Trophoblast cell (in vitro differentiated cells and primary cell): Measurements from ENCODE around the gene MLF2. TPM values are rescaled to one million over a fixed set of nuclear protein-coding genes. Genes with fewer than 3 reads are reported as not detected.

Source experiments
- DNase-seq, 2 donors: peaks; one replicate each; pipeline ENCODE4 v3.0.0-alpha.2; 2016
- H2AFZ ChIP-seq: 2 replicates; pipeline ENCODE4 v1.6.1; 2013; ENCODE audit warnings: low read length, moderate library complexity, mild to moderate bottlenecking; ENCODE audit not compliant: insufficient read depth, poor library complexity
- H2AK5ac ChIP-seq: 2 replicates; pipeline ENCODE4 v1.6.1; 2013; ENCODE audit warnings: mild to moderate bottlenecking, low read length
- H2BK120ac ChIP-seq: 2 replicates; pipeline ENCODE4 v1.6.1; 2013; ENCODE audit warnings: low read length, mild to moderate bottlenecking, moderate library complexity; ENCODE audit not compliant: insufficient read depth, poor library complexity
- H2BK12ac ChIP-seq: 2 replicates; pipeline ENCODE4 v1.6.1; 2013; ENCODE audit warnings: mild to moderate bottlenecking, low read length, moderate library complexity
- H2BK5ac ChIP-seq: 2 replicates; pipeline ENCODE4 v1.6.1; 2013; ENCODE audit warnings: low read length, low read depth, moderate library complexity, mild to moderate bottlenecking; ENCODE audit not compliant: poor library complexity
- H3K14ac ChIP-seq: 2 replicates; pipeline ENCODE4 v1.6.1; 2013; ENCODE audit warnings: mild to moderate bottlenecking, low read length
- H3K18ac ChIP-seq: 2 replicates; pipeline ENCODE4 v1.6.1; 2013; ENCODE audit warnings: mild to moderate bottlenecking, low read length
- H3K23ac ChIP-seq: 2 replicates; pipeline ENCODE4 v1.6.1; 2013; ENCODE audit warnings: low read length
- H3K27ac ChIP-seq: 2 replicates; pipeline ENCODE4 v1.5.1; 2013; ENCODE audit warnings: low read depth, mild to moderate bottlenecking, inconsistent platforms, low read length, moderate library complexity
- H3K27me3 ChIP-seq: 2 replicates; pipeline ENCODE4 v1.6.1; 2013; ENCODE audit warnings: inconsistent platforms, mild to moderate bottlenecking, low read length, moderate library complexity; ENCODE audit not compliant: insufficient read depth
- H3K36me3 ChIP-seq, 2 experiments: 1 replicate in 1 of 2; 2 replicates in 1 of 2; pipeline ENCODE4 v1.6.1; 2013; ENCODE audit warnings: low read length in 2 of 2, mild to moderate bottlenecking in 2 of 2, moderate library complexity in 1 of 2; ENCODE audit not compliant: insufficient read depth in 2 of 2, control insufficient read depth in 1 of 2
- H3K4ac ChIP-seq: 2 replicates; pipeline ENCODE4 v1.6.1; 2013; ENCODE audit warnings: low read depth, mild to moderate bottlenecking, low read length, moderate library complexity
- H3K4me1 ChIP-seq, 2 experiments: 1 replicate in 1 of 2; 2 replicates in 1 of 2; pipeline ENCODE4 v1.6.1; 2013; ENCODE audit warnings: low read length in 2 of 2, mild to moderate bottlenecking in 2 of 2, moderate library complexity in 1 of 2; ENCODE audit not compliant: insufficient read depth in 2 of 2, control insufficient read depth in 1 of 2
- H3K4me2 ChIP-seq: 2 replicates; pipeline ENCODE4 v1.6.1; 2013; ENCODE audit warnings: inconsistent platforms, mild to moderate bottlenecking, low read length, moderate library complexity
- H3K4me3 ChIP-seq: 2 replicates; pipeline ENCODE4 v1.5.1; 2013; ENCODE audit warnings: mild to moderate bottlenecking, low read depth, low read length, inconsistent platforms
- H3K79me1 ChIP-seq: one replicate; pipeline ENCODE4 v1.6.1; 2013; ENCODE audit warnings: low read length
- H3K79me2 ChIP-seq: 2 replicates; pipeline ENCODE4 v1.6.1; 2013; ENCODE audit warnings: low read length, mild to moderate bottlenecking; ENCODE audit not compliant: control insufficient read depth, insufficient read depth, poor library complexity
- H3K9ac ChIP-seq: 2 replicates; pipeline ENCODE4 v1.6.1; 2013; ENCODE audit warnings: mild to moderate bottlenecking, low read length
- H3K9me3 ChIP-seq: 2 replicates; pipeline ENCODE4 v1.6.1; 2013; ENCODE audit warnings: low read depth, mild to moderate bottlenecking, control low read depth, inconsistent platforms, low read length; ENCODE audit not compliant: insufficient read depth
- H4K12ac ChIP-seq: 2 replicates; pipeline ENCODE4 v1.6.1; 2013; ENCODE audit warnings: low read depth, mild to moderate bottlenecking, low read length, moderate library complexity
- H4K8ac ChIP-seq: 2 replicates; pipeline ENCODE4 v1.6.1; 2013; ENCODE audit warnings: low read depth, mild to moderate bottlenecking, low read length, moderate library complexity
- H4K91ac ChIP-seq: one replicate; pipeline ENCODE4 v1.6.1; 2013; ENCODE audit warnings: low read depth, mild to moderate bottlenecking, low read length, moderate library complexity
- WGBS: extraction: QIAGEN DNeasy Blood & Tissue Kit; methylation state at CpG from one replicate; pipeline ENCODE4 v1.1.7; 2013; ENCODE audit warnings: missing lambda C conversion rate; ENCODE audit not compliant: insufficient read length, insufficient coverage; ENCODE audit errors: extremely low coverage; 5-methylcytosine and 5-hydroxymethylcytosine counted together
- polyA plus RNA-seq: library from polyadenylated mRNA; stranded (reverse); fragments of 200-250 nt; gene quantifications from 2 replicates; pipeline ENCODE4 v1.2.3, GENCODE V29; 2013

Gene MLF2
- 219 and 234 TPM in 2 replicates for polyA plus RNA-seq

DNA sequence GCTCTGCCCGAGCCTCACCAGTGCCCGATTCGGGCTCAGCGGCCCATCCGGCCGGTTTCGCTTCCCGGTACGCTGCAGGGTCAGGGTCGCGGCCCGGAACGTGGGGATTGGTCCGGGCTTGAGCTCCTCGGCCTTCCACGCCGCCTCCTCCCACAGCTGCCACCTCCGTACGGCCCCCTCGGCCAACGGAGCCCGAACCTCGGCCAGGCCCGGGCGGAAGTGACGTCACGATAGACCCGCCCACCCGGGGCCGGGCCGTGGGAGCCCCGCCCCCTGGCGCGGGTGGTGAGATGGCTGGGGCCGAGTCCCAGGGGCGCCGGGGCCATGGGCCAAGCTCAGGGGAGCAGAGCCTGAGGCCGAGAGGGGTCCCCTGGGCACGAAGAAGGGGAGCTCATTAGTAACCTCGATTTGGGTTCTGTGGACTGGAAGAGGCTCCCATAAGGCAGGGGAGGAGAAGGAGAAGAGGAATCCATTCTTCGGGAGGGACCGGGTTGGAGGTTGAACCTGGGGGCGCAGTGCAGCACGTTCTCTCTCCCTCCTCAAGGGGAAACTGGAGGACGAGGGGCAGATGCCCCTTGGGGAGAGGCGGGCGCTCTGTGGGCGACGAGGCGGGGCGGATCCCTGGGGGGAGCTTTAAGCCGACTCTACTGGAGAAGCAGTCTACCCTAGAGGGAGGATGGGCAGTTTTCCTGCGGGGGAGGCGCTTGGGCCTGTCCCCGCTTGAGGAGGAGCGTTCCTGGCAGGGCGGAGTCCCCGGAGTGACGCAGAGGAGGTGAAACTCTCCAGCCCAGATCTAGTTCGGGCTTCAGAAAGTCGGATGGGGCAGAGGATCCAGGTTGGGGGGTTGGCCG is at the start of gene MLF2:
TSS of gene MLF2 (minus strand) at position 221 of the 851 bp plus-strand sequence. CDS start 807 bp downstream, outside the sequence.
- Histone ChIP-seq H2BK5ac (peak within 1 kb of the TSS; percentile 95), H2AK5ac (peak within 1 kb of the TSS; percentile 95), H3K27me3 (no peaks in the 10 kb centered on the region), H2BK120ac (peak within 1 kb of the TSS; percentile 96), H3K4me3 (peak within 1 kb of the TSS; percentile 98), H3K9me3 (peaks cover 3% of the 10 kb centered on the region), H4K91ac (peak within 1 kb of the TSS; percentile 96), H2AFZ (peak within 1 kb of the TSS; percentile 96), H3K4me2 (peak within 1 kb of the TSS; percentile 94), H3K18ac (peak within 1 kb of the TSS; percentile 100), H3K4me1 (peaks cover 5 to 6% of the 10 kb centered on the region in 2 experiments), H3K79me2 (peaks cover 15% of the 10 kb centered on the region), H2BK12ac (no peak within 1 kb of the TSS), H3K36me3 (peaks cover 32 to 37% of the 10 kb centered on the region in 2 experiments), H3K27ac (peak within 1 kb of the TSS; percentile 86), H3K79me1 (peaks cover 12% of the 10 kb centered on the region), H3K9ac (peak within 1 kb of the TSS; percentile 99), H3K23ac (no peak within 1 kb of the TSS), H4K8ac (peak within 1 kb of the TSS; percentile 97), H4K12ac (peak within 1 kb of the TSS; percentile 95), H3K14ac (peak within 1 kb of the TSS; percentile 100), H3K4ac (peak within 1 kb of the TSS; percentile 100)
- DNase-seq = peak; percentile 98 to 99
- no CpG with 5 or more reads among the region's 62 CpGs for WGBS

- Histone ChIP-seq H2BK120ac (no peak overlapping the region), H3K4me2 (no peak overlapping the region), H2AFZ (no peak overlapping the region), H2BK12ac (no peak overlapping the region), H3K79me1 (no peaks in the 10 kb centered on the region), H3K4me1 (no peaks in the 10 kb centered on the region), H3K14ac (no peak overlapping the region), H3K36me3 (no peaks in the 10 kb centered on the region), H3K9me3 (no peaks in the 10 kb centered on the region), H3K79me2 (no peaks in the 10 kb centered on the region), H4K12ac (no peak overlapping the region), H3K4ac (no peak overlapping the region), H4K8ac (no peak overlapping the region), H3K9ac (no peak overlapping the region), H3K18ac (no peak overlapping the region), H3K23ac (no peak overlapping the region), H4K91ac (no peak overlapping the region), H2AK5ac (no peak overlapping the region), H2BK5ac (no peak overlapping the region), H3K27me3 (no peaks in the 10 kb centered on the region), H3K4me3 (no peak overlapping the region), H3K27ac (no peak overlapping the region)
- no CpG with 5 or more reads among the region's 5 CpGs for WGBS
- DNase-seq = no peak
These were observed 46.2 kb upstream of the MLF2 start for GRCh38 chr12:6799147-6799546.

DNA sequence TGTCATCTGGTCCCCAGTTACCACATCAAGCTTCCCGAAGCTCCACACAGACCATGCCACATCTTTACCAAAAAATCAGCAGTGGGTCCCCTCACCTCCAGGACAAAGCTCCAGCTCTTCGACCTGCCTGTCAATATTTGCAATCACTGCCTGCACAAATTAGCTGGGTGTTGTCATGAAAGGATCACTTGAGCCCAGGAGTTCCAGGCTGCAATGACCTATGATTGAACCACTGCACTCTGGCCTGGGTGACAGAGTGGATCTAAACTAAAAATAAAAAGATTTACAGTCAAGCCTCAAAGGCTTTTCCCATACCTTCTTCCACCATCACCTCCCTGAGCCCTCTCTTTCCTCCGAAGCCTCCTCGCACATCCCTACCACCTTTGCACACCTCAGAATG is 43.6 kb upstream of the MLF2 start:
- no peak overlapping the region for H3K23ac ChIP-seq
- no peak for DNase-seq
- no peaks in the 10 kb centered on the region for H3K79me1 ChIP-seq
- no peak overlapping the region for H3K4ac ChIP-seq
- no peak overlapping the region for H3K27ac ChIP-seq
- no peak overlapping the region for H3K14ac ChIP-seq
- H3K4me1 ChIP-seq = no peaks in the 10 kb centered on the region
- WGBS = no CpG with 5 or more reads among the region's 4 CpGs
- no peak overlapping the region for H3K4me2 ChIP-seq
- H3K27me3 ChIP-seq = no peaks in the 10 kb centered on the region
- H3K36me3 ChIP-seq = no peaks in the 10 kb centered on the region
- H4K8ac ChIP-seq = no peak overlapping the region
- H2BK120ac ChIP-seq = no peak overlapping the region
- no peak overlapping the region for H2BK5ac ChIP-seq
- H2AFZ ChIP-seq = no peak overlapping the region
- no peaks in the 10 kb centered on the region for H3K9me3 ChIP-seq
- H3K4me3 ChIP-seq = no peak overlapping the region
- H2AK5ac ChIP-seq = no peak overlapping the region
- H4K91ac ChIP-seq = no peak overlapping the region
- no peaks in the 10 kb centered on the region for H3K79me2 ChIP-seq
- H2BK12ac ChIP-seq = no peak overlapping the region
- no peak overlapping the region for H4K12ac ChIP-seq
- no peak overlapping the region for H3K18ac ChIP-seq
- no peak overlapping the region for H3K9ac ChIP-seq

DNA sequence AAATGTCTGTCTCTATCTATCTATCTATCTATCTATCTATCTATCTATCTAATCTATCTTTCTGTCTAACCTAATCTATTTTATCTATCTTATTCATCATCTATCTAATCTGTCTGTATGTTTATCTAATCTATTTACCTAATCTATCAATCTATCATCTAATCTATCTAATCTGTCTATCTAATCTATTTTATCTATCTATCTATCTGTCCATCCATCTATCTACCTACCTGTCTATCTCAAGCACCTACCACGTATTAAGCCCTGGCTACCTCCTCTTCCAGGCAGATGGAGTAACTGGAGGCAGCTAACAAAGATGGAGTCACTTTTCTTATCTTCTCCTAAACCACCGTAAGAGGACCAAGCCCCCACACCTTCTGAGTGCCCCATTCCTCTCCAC is 42.1 kb upstream of the MLF2 start:
- Histone ChIP-seq H3K14ac (no peak overlapping the region), H2BK5ac (no peak overlapping the region), H2BK12ac (no peak overlapping the region), H3K18ac (no peak overlapping the region), H3K23ac (no peak overlapping the region), H2AK5ac (no peak overlapping the region), H3K79me1 (no peaks in the 10 kb centered on the region), H2AFZ (no peak overlapping the region), H3K27ac (no peak overlapping the region), H3K4me1 (no peaks in the 10 kb centered on the region), H3K4ac (no peak overlapping the region), H2BK120ac (no peak overlapping the region), H3K27me3 (no peaks in the 10 kb centered on the region), H3K4me2 (no peak overlapping the region), H3K79me2 (no peaks in the 10 kb centered on the region), H4K8ac (no peak overlapping the region), H4K12ac (no peak overlapping the region), H3K9me3 (no peaks in the 10 kb centered on the region), H3K4me3 (no peak overlapping the region), H3K9ac (no peak overlapping the region), H4K91ac (no peak overlapping the region), H3K36me3 (no peaks in the 10 kb centered on the region)
- DNase-seq = peak in 1 of 2 donors; percentile 55
- WGBS = no CpG with 5 or more reads among the region's 2 CpGs
